ENCODE data around the gene TAS2R50. TPM values are rescaled to one million over a fixed set of nuclear protein-coding genes. Genes with fewer than 3 reads are reported as not detected.

TAS2R50 gene
- total RNA-seq, 4 donors from 2014 or later = 4.1 to 7.1 (median 4.9) TPM; not detected in 1

- H3K27me3 ChIP-seq = no peaks in the 10 kb centered on the region
- H3K36me3 ChIP-seq = no peaks in the 10 kb centered on the region
- TF ChIP-seq CTCF (IDR thresholded peaks at IDR 0.05) (no peak), EP300 (IDR thresholded peaks at IDR 0.05; ENCODE audit: low read depth) (no peak), POLR2AphosphoS5 (IDR thresholded peaks at IDR 0.05) (no peak), POLR2A (IDR thresholded peaks at IDR 0.05) (no peak)
- in situ Hi-C loops (cut with MboI; ENCODE audit: low pct_ligation_motif_present in 1 of 4, low pct_unique_long_range_greater_than_20kb in 1 of 4, low sequenced_read_pairs in 3 of 4) (no loop called here), intact Hi-C loops (cut with DNase I; ENCODE audit: low total_unique reads) (no loop called here)
- no peaks in the 10 kb centered on the region for H3K4me1 ChIP-seq
- 79 to 96% methylated on average over 3 to 5 of the region's 5 CpGs for WGBS, 2 donors (ENCODE audit: low coverage in 1 of 2)
- no peaks in the 10 kb centered on the region for H3K9me3 ChIP-seq
- no peak for DNase-seq
- no peak overlapping the region for H3K27ac ChIP-seq
- no peak overlapping the region for H3K4me3 ChIP-seq
These were observed 4.5 kb downstream of the TAS2R50 start for GRCh38 chr12:10982244-10982643.

DNA sequence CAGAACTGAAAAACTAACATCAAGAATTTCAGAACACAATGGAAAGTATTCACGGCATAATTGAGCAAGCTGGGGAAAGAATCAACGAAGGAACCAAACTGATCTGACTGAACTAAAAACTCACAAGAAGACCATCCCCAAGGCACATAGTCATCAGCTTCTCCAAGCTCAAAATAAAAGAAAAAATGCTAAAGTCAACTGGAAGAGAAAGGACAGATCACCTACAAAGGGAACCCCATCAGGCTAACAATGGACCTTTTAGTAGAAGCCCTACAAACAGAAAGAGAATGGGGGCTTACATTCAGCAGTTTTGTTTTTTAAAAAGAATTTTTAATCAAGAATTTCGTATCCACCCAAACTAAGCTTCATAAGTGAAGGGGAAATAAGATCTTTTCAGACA is 11.7 kb downstream of the TAS2R50 start:
- Histone ChIP-seq H3K4me3 (no peak overlapping the region), H3K9me3 (no peaks in the 10 kb centered on the region), H3K36me3 (no peaks in the 10 kb centered on the region), H3K27ac (no peak overlapping the region), H3K4me1 (no peaks in the 10 kb centered on the region), H3K27me3 (no peaks in the 10 kb centered on the region)
- TF ChIP-seq POLR2A (IDR thresholded peaks at IDR 0.05) (no peak), EP300 (IDR thresholded peaks at IDR 0.05; ENCODE audit: low read depth) (no peak), CTCF (IDR thresholded peaks at IDR 0.05) (no peak), POLR2AphosphoS5 (IDR thresholded peaks at IDR 0.05) (no peak)
- in situ Hi-C loops (cut with MboI; ENCODE audit: low pct_ligation_motif_present in 1 of 4, low pct_unique_long_range_greater_than_20kb in 1 of 4, low sequenced_read_pairs in 3 of 4) = no loop called here
- intact Hi-C loops (cut with DNase I; ENCODE audit: low total_unique reads) = no loop called here
- DNase-seq = no peak
- 92 to 100% methylated on average over 3 of the region's 3 CpGs for WGBS, 2 donors (ENCODE audit: low coverage in 1 of 2)

DNA sequence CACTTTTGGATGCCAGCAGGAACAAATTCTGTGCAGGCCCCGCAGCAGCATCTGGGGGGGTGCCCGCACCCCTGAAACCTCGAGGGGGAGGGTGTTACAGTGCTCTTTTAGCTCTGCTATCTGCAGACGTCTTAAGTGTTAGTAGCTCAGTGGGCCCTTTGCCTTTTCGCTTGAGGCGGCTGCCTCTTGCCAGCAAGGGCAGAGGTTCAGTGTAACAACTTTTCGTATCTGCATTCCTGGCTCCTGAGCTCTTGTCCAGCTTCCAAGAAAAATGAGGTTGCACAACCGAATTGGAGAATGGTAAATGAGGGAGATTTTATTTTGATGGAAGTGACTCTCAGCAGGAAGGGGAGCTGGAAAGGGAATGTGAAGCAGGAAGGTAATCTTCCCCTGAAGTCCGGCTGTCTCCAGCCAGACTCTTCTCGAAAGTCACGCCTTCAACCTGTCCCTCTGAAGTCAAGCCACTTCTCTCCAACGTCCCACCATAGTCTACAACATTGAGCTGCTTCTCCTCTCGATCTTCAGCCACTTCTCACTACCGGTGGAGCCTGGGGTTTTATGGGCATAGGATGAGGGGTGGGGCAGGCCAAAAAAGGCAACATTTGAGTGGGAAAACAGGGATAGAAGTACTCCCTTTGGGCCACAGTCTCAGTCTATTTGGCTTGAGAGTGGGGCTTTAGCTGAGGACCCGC is 17.8 kb downstream of the TAS2R50 start:
- no peaks in the 10 kb centered on the region for H3K27me3 ChIP-seq
- no peak overlapping the region for H3K4me3 ChIP-seq
- 88 to 100% methylated on average over 1 to 15 of the region's 15 CpGs for WGBS, 2 donors (ENCODE audit: low coverage in 1 of 2)
- intact Hi-C loops (cut with DNase I; ENCODE audit: low total_unique reads) (no loop called here), in situ Hi-C loops (cut with MboI; ENCODE audit: low pct_ligation_motif_present in 1 of 4, low pct_unique_long_range_greater_than_20kb in 1 of 4, low sequenced_read_pairs in 3 of 4) (no loop called here)
- no peak for TF ChIP-seq POLR2AphosphoS5 (IDR thresholded peaks at IDR 0.05)
- TF ChIP-seq CTCF (IDR thresholded peaks at IDR 0.05) = no peak
- TF ChIP-seq EP300 (IDR thresholded peaks at IDR 0.05; ENCODE audit: low read depth) = no peak
- TF ChIP-seq POLR2A (IDR thresholded peaks at IDR 0.05) = no peak
- no peaks in the 10 kb centered on the region for H3K4me1 ChIP-seq
- no peaks in the 10 kb centered on the region for H3K9me3 ChIP-seq
- no peak overlapping the region for H3K27ac ChIP-seq
- H3K36me3 ChIP-seq = no peaks in the 10 kb centered on the region
- DNase-seq = no peak

- in situ Hi-C loops (cut with MboI; ENCODE audit: low pct_ligation_motif_present in 1 of 4, low pct_unique_long_range_greater_than_20kb in 1 of 4, low sequenced_read_pairs in 3 of 4) (no loop called here), intact Hi-C loops (cut with DNase I; ENCODE audit: low total_unique reads) (no loop called here)
- H3K4me1 ChIP-seq = no peaks in the 10 kb centered on the region
- H3K9me3 ChIP-seq = no peaks in the 10 kb centered on the region
- DNase-seq = no peak
- no peaks in the 10 kb centered on the region for H3K27me3 ChIP-seq
- H3K27ac ChIP-seq = no peak overlapping the region
- H3K4me3 ChIP-seq = no peak overlapping the region
- TF ChIP-seq CTCF (IDR thresholded peaks at IDR 0.05) = no peak
- TF ChIP-seq POLR2AphosphoS5 (IDR thresholded peaks at IDR 0.05) = no peak
- no peak for TF ChIP-seq EP300 (IDR thresholded peaks at IDR 0.05; ENCODE audit: low read depth)
- no peak for TF ChIP-seq POLR2A (IDR thresholded peaks at IDR 0.05)
- WGBS, 2 donors (ENCODE audit: low coverage in 1 of 2) = 71 to 72% methylated on average over 2 of the region's 2 CpGs
- H3K36me3 ChIP-seq = no peaks in the 10 kb centered on the region
These were observed 19.3 kb downstream of the TAS2R50 start for GRCh38 chr12:10967409-10967808.
